ENCODE data around the gene DNAI2.
"Not testable (repeated sequence)": the region's sequence is repeated elsewhere in the genome, so short reads cannot be mapped to it uniquely, and the experiment has no call there.

DNAI2 gene

DNA sequence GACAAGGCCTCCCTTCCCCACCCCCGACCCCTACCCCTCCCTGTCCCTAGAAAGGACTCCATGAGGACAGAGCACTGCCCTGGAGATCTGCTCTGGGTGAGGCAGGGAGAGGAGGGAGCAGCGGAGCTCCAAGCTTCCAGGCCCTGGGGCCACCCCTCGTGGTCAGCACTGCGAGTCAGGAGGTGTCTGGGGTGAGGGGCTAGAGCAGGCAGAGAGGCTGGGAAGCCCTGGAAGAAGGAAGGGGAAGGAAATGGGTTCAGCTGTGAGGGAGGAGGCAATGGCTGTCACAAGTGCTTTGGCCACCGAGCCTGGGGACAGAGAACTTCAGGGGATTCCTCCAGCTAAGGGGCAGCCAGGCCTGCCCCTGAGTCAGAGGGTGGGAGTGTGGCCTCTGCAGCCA is 28.2 kb upstream of the DNAI2 start:
- no peak for DNase-seq

DNA sequence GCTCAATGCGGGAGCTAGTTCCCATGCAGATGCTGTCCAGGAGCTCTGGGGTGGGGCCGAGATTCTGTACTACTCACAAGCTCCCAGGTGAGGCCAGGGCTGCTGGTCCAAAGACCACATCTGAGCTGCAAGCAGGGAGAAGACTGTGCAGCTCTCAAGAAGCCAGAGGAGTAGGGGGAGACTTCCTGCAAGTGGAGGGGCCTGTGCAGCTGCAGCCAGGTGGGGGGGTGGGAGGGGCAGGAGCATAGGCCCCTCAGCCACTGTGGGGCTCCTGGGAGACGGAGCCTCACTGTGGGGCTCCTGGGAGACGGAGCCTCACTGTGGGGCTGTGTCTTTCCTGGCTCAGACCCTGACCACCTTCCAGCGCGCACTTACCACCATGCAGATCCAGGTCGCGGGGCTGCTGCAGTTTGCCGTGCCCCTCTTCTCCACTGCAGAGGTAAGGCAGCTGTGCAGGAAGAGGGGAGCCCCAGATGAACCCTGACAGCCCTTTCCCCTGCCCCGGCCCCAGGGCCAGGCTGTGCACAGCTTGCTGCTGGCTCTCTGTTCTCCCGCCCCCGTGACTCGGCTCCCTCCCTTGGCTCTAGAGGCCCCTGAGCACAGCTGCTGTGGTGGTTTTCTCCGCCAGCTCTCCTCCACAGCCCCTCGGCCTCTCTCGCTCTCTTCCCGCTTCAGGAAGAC is 24.3 kb upstream of the DNAI2 start:
- no peak for DNase-seq

DNA sequence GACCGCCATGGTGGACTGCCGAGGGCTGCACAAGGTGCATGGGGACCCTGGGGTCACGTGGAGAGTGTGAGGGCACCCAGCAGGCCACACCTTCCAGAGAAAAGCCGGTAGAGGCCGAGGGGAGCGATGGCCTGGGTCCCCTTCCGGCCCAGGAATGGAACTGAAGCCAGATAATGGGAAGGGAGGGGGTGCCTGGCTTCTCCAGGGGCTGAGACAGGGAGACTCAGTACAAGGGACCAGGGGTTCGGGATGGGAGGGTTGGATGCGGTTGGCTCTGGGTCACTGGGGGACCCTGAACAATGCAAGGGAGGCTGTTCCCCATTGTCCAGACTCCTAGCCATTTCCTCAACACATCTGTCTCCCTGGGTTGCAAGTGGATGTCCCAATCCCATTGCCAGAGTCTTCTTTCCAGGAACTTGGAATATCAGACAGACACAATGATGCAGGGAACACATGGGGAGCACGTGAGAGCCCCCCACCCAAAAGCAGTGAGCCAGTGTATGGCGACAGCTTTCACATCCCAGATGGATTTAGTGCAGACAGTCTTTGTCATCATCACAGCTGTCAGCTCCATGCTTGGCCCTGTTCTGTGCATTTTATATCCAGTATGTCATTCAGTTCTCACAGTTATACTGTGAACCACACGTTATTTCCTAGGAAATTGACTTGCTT is 23.6 kb upstream of the DNAI2 start:
- DNase-seq: no peak

DNA sequence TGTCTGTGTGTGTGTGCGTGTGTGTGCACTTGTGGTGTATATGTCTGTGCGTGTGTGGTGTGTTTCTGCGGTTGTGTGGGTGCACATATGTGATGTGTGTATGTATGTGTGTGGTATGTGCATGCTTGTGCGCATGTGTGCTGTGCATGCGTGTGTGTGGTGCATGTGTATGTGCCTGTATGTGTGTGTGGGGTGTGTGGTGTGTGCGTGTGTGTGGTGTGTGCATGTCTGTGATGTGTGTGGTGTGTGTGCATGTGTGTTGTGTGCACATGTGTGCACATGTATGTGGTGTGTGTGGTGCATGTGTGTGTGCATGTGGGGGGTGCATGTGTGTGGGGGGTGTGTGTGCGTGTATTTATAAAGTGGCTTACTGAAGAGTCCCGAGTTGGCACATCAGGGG is 23.0 kb upstream of the DNAI2 start:
- DNase-seq: no peak

DNA sequence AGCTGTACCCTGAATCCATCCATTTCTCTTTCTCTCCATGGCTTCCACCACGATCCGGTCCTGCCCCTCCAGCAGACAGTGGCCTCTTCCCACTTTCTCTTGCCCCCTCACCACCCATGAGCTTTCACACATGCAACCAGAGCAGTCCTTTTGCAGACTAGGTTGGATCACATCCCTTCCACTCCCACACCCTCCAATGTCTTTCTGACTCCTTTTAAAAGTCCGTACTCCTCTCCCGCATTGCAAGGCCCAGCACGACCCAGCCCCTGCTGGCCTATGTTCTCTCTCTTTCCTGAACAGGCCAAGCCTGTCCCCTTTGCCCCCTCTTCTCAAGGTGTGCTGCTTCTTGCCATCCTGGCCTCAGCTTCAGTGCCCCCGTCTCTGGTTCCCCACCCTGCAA is 22.5 kb upstream of the DNAI2 start:
- DNase-seq: no peak

DNA sequence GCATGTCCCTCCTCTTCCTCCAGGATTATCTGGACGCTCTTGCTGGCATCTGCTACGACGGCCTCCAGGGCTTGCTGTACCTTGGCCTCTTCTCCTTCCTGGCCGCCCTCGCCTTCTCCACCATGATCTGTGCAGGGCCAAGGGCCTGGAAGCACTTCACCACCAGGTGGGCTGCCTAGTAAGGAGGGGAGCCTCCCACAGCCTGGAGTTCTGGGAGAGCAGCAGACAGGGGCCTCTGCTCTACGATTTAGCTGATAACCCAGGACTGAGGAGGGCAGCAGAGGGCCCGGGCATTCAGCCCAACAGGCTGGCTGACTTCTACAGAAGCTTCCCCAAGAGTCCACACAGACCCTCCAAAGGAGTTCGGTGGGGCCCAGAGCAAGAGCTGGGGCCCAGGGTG is 21.8 kb upstream of the DNAI2 start:
- no peak for DNase-seq

DNA sequence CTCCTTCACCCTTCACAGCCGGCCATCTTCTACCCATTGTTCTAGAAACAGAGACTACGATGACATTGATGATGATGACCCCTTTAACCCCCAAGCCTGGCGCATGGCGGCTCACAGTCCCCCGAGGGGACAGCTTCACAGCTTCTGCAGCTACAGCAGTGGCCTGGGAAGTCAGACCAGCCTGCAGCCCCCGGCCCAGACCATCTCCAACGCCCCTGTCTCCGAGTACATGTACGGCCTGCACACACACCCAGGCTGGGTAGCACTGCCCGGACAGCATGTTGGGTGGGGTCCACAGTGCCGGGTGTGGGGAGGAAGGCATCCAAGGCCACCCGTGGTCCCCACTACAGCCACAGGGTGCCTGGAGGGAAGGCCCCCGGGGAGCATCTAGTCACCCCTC is 21.0 kb upstream of the DNAI2 start:
- DNase-seq: no peak

DNA sequence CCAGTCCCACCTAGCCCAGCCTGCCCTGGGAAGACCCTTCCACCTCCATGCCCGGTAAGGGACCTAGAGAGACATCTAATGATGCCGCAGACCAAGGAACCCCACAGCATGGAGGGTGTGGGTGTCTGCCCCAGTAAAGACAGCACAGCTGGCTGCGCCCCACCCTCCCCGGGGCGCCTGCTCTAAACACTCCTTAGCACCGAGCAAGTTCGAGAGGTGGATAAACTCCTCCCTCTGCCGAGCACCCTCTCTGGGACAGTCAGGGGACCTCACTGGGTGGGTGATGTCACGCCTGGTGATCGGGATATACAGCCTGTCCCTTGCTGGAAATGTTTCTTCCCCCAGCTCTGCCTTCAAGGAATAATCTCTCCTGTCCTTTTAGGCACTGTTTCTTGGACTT is 16.7 kb upstream of the DNAI2 start:
- no peak for DNase-seq

DNA sequence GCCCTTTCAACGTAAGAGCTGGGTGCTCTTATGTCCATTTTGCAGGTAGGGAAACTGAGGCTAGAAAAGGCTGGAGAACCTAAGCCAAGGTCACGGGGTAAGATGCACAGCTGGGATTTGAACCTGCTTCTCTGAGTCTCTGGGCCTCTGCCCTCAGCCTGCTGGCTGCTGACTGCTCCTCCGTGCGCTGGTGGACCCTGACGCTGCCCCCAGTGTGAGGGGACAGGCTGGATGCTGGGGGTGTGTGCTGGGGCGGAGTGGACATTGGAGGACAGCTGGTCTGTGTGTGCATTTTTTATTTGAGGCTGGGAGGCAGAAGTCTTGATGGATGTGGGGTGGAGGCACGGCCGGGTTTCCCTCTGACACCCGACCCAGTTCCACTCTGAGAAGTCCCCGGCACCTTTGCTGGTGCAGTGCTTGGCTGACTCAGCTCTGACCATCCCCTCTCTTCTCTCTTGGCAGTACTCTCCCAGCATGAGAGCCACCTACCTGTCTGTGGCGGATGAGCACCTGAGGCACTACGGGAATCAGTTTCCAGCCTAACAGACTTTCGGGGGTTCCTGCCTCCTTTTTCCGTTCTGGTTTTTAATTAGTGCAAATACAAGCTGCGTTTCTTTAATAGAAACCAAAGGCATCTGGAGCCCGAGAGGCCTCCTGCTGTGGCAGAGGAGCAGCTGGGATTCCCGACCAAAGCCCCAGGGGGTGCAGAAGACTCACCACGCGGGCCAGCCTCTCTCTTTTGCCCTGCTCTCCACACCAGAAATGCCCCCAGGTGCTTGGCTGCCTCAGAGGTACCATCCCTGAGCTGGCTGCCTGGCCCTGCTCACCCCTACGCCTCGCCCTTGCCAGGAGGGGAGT is 14.1 kb upstream of the DNAI2 start:
- DNase-seq: no peak

DNA sequence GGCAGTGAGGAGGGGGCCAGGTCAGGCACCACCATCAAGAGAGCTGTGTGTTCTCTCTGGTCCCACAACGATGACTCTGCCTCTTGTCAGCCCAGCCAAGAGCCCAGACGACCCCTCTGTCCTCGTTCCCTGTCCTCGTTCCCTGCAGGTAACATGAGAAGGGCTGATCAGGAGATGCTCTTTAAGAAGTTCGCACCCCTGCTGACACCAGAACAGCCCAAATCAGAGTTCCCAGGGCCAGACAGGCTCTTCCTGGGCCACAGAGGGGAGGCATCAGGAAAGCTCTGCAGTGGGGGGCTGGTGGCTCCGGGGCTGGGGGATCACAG is 13.5 kb upstream of the DNAI2 start:
- no peak for DNase-seq

DNA sequence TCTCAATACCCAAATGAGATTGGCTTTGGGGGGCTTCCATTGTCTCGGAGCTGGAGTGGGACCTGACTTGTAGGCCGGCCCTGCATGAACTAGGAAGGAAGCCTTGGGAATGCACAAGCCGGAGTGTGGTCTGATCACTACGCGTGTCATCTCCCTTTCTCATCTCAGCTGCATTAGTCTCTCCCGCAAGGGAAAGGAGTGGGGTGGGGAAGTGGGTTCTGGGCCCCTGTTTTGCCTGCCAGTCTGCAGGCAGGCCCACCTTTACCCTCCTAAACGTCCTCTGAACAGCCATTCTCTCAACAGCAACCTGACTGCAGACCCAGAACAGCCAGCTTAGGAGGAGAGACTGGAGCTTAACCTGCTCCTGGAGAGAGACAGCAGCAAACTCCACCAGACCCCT is 11.4 kb upstream of the DNAI2 start:
- no peak for DNase-seq

DNA sequence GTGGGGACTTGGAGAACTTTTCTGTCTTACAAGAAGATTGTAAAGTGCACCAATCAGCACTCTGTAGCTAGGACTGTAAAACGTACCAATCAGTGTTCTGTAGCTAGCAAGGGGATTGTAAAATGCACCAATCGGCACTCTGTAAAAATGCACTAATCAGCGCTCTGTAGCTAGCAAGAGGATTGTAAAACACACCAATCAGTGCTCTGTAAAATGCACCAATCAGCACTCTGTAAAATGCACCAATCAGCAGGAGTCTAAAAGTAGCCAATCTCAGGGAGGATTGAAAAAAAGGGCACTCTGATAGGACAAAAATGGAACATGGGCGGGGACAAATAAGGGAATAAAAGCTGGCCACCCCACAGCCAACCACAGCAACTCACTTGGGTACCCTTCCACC is 7.0 kb upstream of the DNAI2 start:
- not testable (repeated sequence) for DNase-seq

DNA sequence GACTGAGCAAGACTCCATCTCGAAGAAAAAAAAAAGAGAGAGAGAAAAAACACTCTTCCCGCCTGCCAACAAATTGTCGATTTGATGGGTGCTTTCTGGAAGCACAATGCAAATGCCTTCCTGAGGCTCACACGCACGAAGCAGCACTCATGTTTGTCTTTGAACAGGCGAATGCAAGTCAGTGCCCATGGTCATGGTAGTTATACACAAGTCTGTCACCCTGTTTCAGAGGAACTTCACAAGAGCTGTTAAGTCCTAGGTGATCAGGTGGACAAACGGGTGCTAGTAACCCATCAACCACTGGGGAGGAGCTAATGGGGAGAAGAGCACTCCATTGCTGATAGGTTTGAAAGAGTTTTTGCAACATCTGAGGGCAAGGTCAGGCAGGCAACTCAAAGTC is 6.5 kb upstream of the DNAI2 start:
- DNase-seq: no peak

DNA sequence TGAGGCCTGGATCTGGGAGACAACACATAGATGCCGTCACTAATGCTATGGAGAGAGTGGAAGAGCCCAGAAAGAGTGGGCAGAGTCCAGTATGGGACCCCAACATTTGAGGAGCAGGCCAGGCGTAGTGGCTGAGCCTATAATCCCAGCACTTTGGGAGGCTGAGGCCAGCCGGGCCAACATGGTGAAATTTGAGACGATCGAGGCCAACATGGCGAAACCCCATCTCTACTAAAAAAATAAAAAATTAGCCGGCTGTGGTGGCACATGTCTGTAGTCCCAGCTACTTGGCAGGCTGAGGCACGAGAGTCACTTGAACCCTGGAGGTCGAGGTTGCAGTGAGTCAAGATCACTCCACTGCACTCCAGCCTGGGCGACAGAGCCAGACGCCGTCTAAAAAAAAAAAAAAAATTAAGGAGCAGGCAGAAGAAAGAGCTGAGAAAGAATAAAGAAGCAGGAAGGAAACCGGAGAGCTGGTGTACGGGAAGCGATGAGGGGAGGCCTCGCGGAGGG is 6.0 kb upstream of the DNAI2 start:
- DNase-seq: no peak

DNA sequence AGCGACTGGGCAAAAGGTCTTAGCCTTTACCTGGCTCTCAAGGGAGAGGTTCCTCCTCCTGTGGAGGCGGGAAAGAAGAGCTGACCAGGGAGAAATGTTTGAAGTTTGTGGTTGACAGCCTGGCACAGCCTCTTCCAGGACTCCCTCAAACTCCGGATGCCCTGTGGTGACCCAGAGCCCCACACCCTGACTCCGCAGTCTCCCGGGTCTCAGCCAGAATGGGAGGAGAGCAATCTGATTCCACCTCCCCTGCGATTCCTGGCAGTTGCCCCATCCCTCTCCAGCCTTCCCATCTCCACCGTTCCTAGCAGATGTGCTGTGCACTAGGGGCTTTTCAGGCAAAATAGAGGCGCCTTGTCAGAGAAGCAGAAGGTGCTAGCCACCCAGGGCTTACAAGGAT is 5.5 kb upstream of the DNAI2 start:
- no peak for DNase-seq

DNA sequence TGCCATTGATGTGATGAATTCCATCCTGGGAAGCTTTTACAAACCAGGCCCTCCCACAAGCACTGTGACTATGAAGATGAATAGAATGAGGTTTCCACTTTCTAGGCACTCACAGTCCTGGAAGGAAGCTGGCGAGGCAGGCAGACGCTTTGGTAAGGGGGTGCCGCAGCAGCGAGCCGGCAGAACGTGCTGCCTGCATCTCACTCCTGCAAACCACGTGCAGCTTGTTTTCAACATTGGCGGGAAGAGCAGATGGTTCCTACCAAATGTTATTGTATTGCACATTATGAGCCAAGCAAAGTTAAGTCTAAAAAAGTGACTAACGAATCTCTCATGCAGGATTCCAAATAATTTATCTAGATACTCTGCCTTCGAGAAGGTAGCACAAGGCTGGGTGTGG is 3.7 kb upstream of the DNAI2 start:
- DNase-seq: no peak

DNA sequence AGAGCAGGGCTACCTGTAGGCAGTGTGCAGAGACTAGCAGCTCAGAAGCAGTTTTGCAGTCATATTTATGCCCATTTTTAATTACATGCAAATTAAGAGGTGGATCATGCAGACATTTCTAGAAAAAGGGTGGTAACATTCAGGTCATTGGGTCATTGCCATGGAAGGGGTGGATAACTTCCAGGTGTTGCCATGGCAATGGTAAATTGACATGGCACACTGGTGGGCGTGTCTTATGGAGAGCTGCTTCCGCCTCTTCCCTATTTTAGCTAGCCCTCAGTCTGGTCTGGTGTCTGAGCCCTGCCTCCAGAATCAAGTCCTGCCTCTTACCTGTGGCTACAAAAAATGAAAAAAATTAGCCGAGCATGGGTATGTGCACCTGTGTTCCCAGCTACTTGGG is 2.8 kb upstream of the DNAI2 start:
- DNase-seq: no peak

DNA sequence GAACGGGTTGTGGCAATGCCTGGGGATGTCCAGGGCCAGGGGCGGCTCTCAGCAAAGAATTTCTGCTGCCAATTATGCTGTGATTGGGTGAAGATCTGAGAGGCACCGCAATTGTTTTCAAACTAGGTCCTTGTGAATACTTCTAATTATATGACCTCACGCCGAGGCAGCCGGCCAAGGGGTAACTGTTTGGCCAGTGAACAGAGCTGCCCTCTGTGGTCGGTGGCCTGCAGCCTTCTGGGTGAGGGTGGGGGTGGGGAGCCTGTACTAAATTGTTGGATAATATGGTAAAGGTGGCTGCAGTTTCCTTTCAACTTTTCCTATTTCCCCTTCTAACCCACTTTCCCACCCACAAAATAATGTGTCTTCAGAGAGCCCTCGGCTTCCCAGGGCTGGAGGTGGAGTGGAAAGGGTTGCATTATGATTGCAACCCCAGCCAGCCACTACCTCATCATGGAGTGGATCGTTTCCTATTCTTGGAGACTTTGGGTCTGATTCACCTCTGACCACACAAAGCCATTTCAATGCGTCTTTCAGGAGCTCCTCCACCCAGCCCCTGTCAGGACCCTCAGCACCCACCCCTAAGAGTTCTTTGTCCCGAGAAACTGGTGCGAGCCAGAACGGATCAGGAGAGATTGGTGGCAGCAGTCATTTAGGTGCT is 2.0 kb upstream of the DNAI2 start:
- no peak for DNase-seq

DNA sequence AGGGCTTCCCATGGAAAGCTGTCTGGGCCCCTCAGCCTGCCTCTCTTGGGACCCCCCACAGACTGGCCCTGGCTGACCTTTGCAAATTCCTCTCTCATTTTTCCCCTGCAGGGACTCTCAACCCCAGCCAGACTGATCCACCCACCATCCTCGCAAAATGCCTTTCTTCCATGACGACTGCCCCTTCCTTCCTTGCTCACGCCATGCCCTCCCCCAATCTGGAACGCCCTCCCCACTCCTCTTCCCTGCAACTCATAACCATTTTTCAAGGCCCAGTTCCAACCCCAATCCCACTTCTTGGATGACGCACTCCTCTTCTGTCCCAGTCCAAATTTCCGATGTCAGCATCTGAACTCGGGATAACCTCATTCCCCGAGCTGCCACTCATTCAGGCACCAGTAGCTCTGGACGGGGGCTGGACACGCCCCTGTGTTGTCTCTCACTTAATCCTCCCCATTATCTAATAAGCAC is 1.3 kb upstream of the DNAI2 start:
- DNase-seq: no peak

DNA sequence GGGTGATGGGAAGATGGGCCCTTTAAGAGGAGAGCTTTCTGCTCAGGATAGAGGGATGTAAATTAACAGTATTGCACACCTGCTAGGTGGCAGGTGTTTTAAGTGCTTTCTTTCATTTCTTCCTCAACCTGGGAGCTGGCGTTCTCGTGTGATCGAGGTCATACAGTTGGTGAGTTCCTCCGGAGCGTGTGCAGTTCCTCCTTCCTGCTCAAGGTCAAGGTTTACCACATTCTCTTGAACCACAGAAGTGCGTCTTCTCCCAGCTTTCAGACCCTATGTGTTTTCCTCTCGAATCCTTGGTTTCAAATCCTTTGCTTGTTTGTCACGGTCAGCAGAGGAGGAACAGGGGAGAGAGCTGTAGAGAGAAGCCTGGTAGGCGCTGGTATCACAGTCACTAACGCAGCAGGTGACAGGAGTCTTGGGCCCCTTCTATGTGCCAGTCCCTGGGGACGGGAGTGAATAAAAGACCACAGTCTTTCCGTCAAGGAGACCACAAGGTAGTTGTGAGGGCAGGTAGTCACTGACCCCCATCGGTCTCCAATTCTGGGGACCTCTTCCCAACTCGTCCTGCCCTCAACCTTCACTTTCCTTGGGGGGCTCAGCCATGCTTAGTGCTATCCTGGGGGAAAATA is 791 bp downstream of the DNAI2 start:
- DNase-seq: no peak

DNA sequence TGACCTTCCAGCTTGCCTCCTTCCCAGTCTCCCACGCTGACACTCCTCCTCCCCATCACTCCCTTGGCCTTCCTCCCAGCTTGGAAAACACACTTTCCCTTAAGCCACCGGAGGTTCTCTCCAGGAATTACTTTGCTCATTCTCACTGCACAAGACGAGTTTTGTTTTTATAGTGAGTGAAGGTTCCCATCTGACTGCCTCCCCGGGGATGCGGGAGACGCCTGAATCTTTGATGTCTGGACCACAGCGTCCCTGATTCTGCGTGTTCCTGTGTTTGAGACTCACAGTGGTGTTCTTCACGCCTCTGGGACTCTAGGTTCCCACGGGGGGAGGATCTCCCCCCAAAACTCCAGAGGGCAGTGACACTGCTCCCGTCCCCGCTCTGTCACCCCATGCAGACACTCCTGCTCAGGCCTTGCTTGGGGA is 2.0 kb downstream of the DNAI2 start:
- DNase-seq: no peak

DNA sequence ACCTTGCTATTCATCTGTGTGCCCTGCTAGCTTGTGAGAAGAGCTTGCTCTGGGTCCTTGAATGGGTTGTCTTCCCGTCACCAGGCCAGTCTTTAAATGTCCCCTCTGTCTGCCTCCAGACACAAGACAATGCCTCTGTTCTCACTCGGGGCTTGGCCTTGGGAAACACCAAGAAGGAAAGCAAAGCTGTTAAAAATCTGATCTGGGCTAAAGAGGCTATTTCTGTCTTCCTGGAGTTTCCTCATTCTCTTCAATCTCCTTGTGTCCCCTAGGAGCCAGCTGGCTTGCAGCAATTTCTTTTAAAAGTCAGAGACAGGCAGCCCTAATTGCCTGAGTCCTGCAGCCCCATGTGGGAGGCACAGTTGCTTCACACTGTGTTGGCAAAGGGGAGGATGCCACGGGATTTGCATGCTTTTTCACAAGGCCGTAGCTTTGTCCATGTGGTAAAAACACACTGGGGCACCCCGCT is 2.5 kb downstream of the DNAI2 start:
- DNase-seq: no peak

DNA sequence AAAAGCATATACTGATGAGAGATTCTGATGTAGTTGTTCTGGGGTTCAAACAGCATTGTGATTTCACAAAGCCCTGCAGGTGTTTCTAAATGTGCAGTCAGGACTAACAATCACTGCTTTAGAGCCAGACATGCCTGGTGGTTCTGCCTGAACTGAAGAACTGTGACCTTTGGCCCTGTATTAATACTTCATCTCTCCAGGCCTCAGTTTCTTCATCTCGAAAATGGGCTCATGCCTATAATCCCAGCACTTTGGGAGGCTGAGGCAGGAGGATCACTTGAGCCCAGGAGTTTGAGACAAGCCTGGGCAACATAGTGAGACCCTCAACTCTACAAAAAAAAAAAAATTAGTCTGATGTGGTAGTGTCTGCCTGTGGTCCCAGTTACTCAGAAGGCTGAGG is 3.9 kb downstream of the DNAI2 start:
- DNase-seq: no peak

All from activated CD4-positive, alpha-beta T cell treated with anti-CD3 and anti-CD28 coated beads, Interleukin-2, amount 50 U/mL, for 1 hour (primary cell).